CD14-positive monocyte (primary cell): ENCODE measurements around the gene IMMT. TPM values are rescaled to one million over a fixed set of nuclear protein-coding genes. Genes with fewer than 3 reads are reported as not detected.
A peak's percentile ranks its signal among the peaks of the same experiment; 100 is the strongest.

Experiments used
- DNase-seq, 3 donors: peaks; one replicate each; pipeline ENCODE4 v3.0.0-alpha.2; 2011 to 2022
- H2AFZ ChIP-seq: 2 replicates; pipeline ENCODE4 v1.6.0; 2012; ENCODE audit warnings: mild to moderate bottlenecking, low read depth, low read length, inconsistent platforms; ENCODE audit not compliant: insufficient read depth, poor library complexity, severe bottlenecking
- H3K27ac ChIP-seq, 2 donors: 1 replicate in 1 of 2; 2 replicates in 1 of 2; pipeline ENCODE4 v1.5.1; 2012 to 2013; ENCODE audit warnings: low read length in 2 of 2, control low read depth in 1 of 2, inconsistent platforms in 1 of 2, low read depth in 1 of 2, mild to moderate bottlenecking in 1 of 2
- H3K27me3 ChIP-seq, 2 donors: one replicate each; pipeline versions ENCODE4 v1.6.0 to v1.6.1; 2011 to 2013; ENCODE audit warnings: low read length in 2 of 2; ENCODE audit not compliant: control insufficient read depth in 2 of 2, insufficient read depth in 2 of 2
- H3K36me3 ChIP-seq, 2 donors: replicated peaks in 1 of 2; 1 replicate in 1 of 2; 2 replicates in 1 of 2; pipeline versions ENCODE4 v1.5.1 to v1.6.1; 2012 to 2013; ENCODE audit warnings: low read length in 2 of 2, control low read depth in 1 of 2, inconsistent platforms in 1 of 2, mild to moderate bottlenecking in 1 of 2; ENCODE audit not compliant: insufficient read depth in 2 of 2, control insufficient read depth in 1 of 2
- H3K4me1 ChIP-seq, 2 donors: 1 replicate in 1 of 2; 2 replicates in 1 of 2; pipeline versions ENCODE4 v1.5.1 to v1.6.1; 2012 to 2013; ENCODE audit warnings: low read length in 2 of 2, control low read depth in 1 of 2, inconsistent platforms in 1 of 2, mild to moderate bottlenecking in 1 of 2, moderate library complexity in 1 of 2; ENCODE audit not compliant: insufficient read depth in 2 of 2, control insufficient read depth in 1 of 2
- H3K4me2 ChIP-seq: replicated peaks from 2 replicates; pipeline ENCODE3; 2012; ENCODE audit warnings: low read length, moderate library complexity, mild to moderate bottlenecking; ENCODE audit not compliant: poor library complexity, severe bottlenecking; ENCODE audit errors: extremely low read depth
- H3K4me3 ChIP-seq, 3 experiments: fragments of 200-600 bp in 1 of 3; sonication (generic) in 1 of 3; replicated peaks in 1 of 3; 1 replicate in 2 of 3; 2 replicates in 1 of 3; pipeline ENCODE4 v1.5.1; 2011 to 2013; ENCODE audit warnings: low read length in 3 of 3, mild to moderate bottlenecking in 3 of 3, control low read depth in 2 of 3, low read depth in 2 of 3, inconsistent platforms in 1 of 3, moderate library complexity in 1 of 3
- H3K79me2 ChIP-seq: 2 replicates; pipeline ENCODE4 v1.6.0; 2012; ENCODE audit warnings: mild to moderate bottlenecking, control low read depth, inconsistent platforms, low read length, moderate library complexity; ENCODE audit not compliant: insufficient read depth
- H3K9ac ChIP-seq: 2 replicates; pipeline ENCODE4 v1.6.0; 2017; ENCODE audit warnings: low read length, mild to moderate bottlenecking; ENCODE audit not compliant: insufficient read depth, poor library complexity, severe bottlenecking
- H3K9me3 ChIP-seq, 2 donors: replicated peaks in 1 of 2; 1 replicate in 1 of 2; 2 replicates in 1 of 2; pipeline versions ENCODE4 v1.5.1 to v1.6.1; 2012 to 2013; ENCODE audit warnings: low read length in 2 of 2, control low read depth in 1 of 2; ENCODE audit not compliant: control insufficient read depth in 1 of 2, insufficient read depth in 1 of 2
- H4K20me1 ChIP-seq: 2 replicates; pipeline ENCODE4 v1.6.0; 2012; ENCODE audit warnings: mild to moderate bottlenecking, low read length, control low read depth, moderate library complexity; ENCODE audit not compliant: insufficient read depth
- H3K27ac Mint-ChIP-seq, 7 donors: one replicate each; pipeline ENCODE4 v1.8.0; 2020; ENCODE audit warnings: mild to moderate bottlenecking in 7 of 7, mixed read lengths in 7 of 7, moderate library complexity in 6 of 7, inconsistent platforms in 2 of 7
- H3K27me3 Mint-ChIP-seq, 3 donors: one replicate each; pipeline ENCODE4 v1.8.0; 2021 to 2022; ENCODE audit warnings: low read depth in 3 of 3, mild to moderate bottlenecking in 3 of 3, mixed read lengths in 3 of 3, moderate library complexity in 3 of 3, inconsistent platforms in 1 of 3
- H3K36me3 Mint-ChIP-seq, 2 donors: one replicate each; pipeline ENCODE4 v1.8.0; 2020; ENCODE audit warnings: mixed read lengths in 2 of 2, inconsistent platforms in 1 of 2, mild to moderate bottlenecking in 1 of 2
- H3K4me1 Mint-ChIP-seq: one replicate; pipeline ENCODE4 v1.8.0; 2020; ENCODE audit warnings: mild to moderate bottlenecking, mixed read lengths
- H3K4me3 Mint-ChIP-seq, 2 donors: one replicate each; pipeline ENCODE4 v1.8.0; 2020; ENCODE audit warnings: mild to moderate bottlenecking in 2 of 2, mixed read lengths in 2 of 2, moderate library complexity in 1 of 2
- H3K9me3 Mint-ChIP-seq, 7 donors: one replicate each; pipeline ENCODE4 v1.8.0; 2020 to 2022; ENCODE audit warnings: mixed read lengths in 7 of 7, mild to moderate bottlenecking in 6 of 7, moderate library complexity in 6 of 7, inconsistent platforms in 2 of 7
- CTCF ChIP-seq: fragments of 200-600 bp; IDR thresholded peaks from one replicate; pipeline ENCODE4 v1.8.0; 2022; ENCODE audit warnings: antibody characterized with exemption, mild to moderate bottlenecking
- WGBS: methylation state at CpG from one replicate; pipeline ENCODE4 v1.1.5; 2013; ENCODE audit warnings: missing lambda C conversion rate; ENCODE audit not compliant: insufficient coverage; 5-methylcytosine and 5-hydroxymethylcytosine counted together
- intact Hi-C, 2 donors: fragments of 100-400 bp; cut with micrococcal nuclease; formaldehyde crosslinking; loops; one replicate each; pipeline versions ENCODE4 v1.15.0 to v1.15.1; 2023
- polyA plus RNA-seq, 3 donors: library from polyadenylated mRNA; depleted of rRNA in 1 of 3; unstranded in 2 of 3; stranded (reverse) in 1 of 3; fragments of 300-500 nt in 2 of 3; fragments of >200 nt in 1 of 3; fragmentation: Illumina TruSeq in 2 of 3; gene quantifications; 1 replicate in 2 of 3; 2 replicates in 1 of 3; pipeline ENCODE4 v1.2.3, GENCODE V29; 2012 to 2021

The IMMT gene
- polyA plus RNA-seq, 3 donors: 24.3 to 54.0 (median 41.2) TPM

GRCh38 chr2:86223140-86223926, 28.1 kb upstream of the IMMT start:
- Histone ChIP-seq H4K20me1 (no peaks in the 10 kb centered on the region), H2AFZ (no peak overlapping the region), H3K9ac (no peak overlapping the region), H3K27ac (no peak overlapping the region), H3K4me2 (no peak overlapping the region), H3K79me2 (no peaks in the 10 kb centered on the region), H3K4me3 (no peak overlapping the region), H3K36me3 (no peaks in the 10 kb centered on the region), H3K9me3 (no peaks in the 10 kb centered on the region), H3K27me3 (no peaks in the 10 kb centered on the region), H3K4me1 (peaks cover 35 to 36% of the 10 kb centered on the region in 2 donors)
- Mint-ChIP-seq H3K36me3 (no peaks in the 10 kb centered on the region), H3K4me3 (no peak overlapping the region), H3K4me1 (peaks cover 36% of the 10 kb centered on the region), H3K27me3 (peaks cover 0 to 1% (median 1%) of the 10 kb centered on the region in 3 donors), H3K9me3 (no peaks in the 10 kb centered on the region), H3K27ac (peak overlapping the region in 2 of 7 donors; percentile 8 to 55)
- intact Hi-C loops: loop anchor here (5.0 to 10.0 kb wide), 4 partner anchors 74 to 221 kb away; partner anchors contain the start of gene KDM3A (in 1 of the 2)
- no peak for DNase-seq
- TF ChIP-seq CTCF: no peak
- 87% methylated on average over 6 of the region's 8 CpGs for WGBS

- no peaks in the 10 kb centered on the region for H4K20me1 ChIP-seq
- Mint-ChIP-seq H3K4me1 (peaks cover 19% of the 10 kb centered on the region), H3K4me3 (no peak overlapping the region), H3K27ac (peak overlapping the region in 2 of 7 donors; percentile 24 to 59), H3K9me3 (no peaks in the 10 kb centered on the region), H3K27me3 (peaks cover 0 to 1% (median 1%) of the 10 kb centered on the region in 3 donors), H3K36me3 (no peaks in the 10 kb centered on the region)
- DNase-seq: peak; percentile 32 to 60 (median 48)
- H3K79me2 ChIP-seq: no peaks in the 10 kb centered on the region
- peaks cover 14% of the 10 kb centered on the region in 2 donors for H3K4me1 ChIP-seq
- no peaks in the 10 kb centered on the region for H3K9me3 ChIP-seq
- H3K36me3 ChIP-seq: no peaks in the 10 kb centered on the region
- 58% methylated on average over 5 of the region's 5 CpGs for WGBS
- no peak overlapping the region for H3K4me2 ChIP-seq
- no peak overlapping the region for H3K4me3 ChIP-seq
- H3K27ac ChIP-seq: no peak overlapping the region
- peak; percentile 85 for TF ChIP-seq CTCF
- H3K9ac ChIP-seq: no peak overlapping the region
- H3K27me3 ChIP-seq: no peaks in the 10 kb centered on the region
- intact Hi-C loops: loop anchor here (5.0 to 10.0 kb wide), 4 partner anchors 76 to 224 kb away; partner anchors contain the start of gene KDM3A (in 1 of the 2)
- H2AFZ ChIP-seq: no peak overlapping the region
Measured at GRCh38 chr2:86221066-86221684, 25.9 kb upstream of the IMMT start.
